GM12878 (cell line): ENCODE data around the gene SPC24. TPM values are rescaled to one million over a fixed set of nuclear protein-coding genes. Genes with fewer than 3 reads are reported as not detected.

Experiments
- CEBPB ChIP-seq, 2 experiments: fragments of 150-350 bp in 1 of 2; IDR thresholded peaks; 2 replicates each; pipeline ENCODE4 v1.6.1; 2012 to 2014; ENCODE audit warnings: low read depth in 2 of 2, low read length in 2 of 2, borderline replicate concordance in 1 of 2, inconsistent platforms in 1 of 2
- CREB1 ChIP-seq: IDR thresholded peaks from 2 replicates; pipeline ENCODE4 v1.6.1; 2012; ENCODE audit warnings: low read depth, mild to moderate bottlenecking, inconsistent platforms
- CREM ChIP-seq: IDR thresholded peaks from 2 replicates; pipeline ENCODE4 v1.6.1; 2014; ENCODE audit warnings: antibody characterized with exemption, low read depth
- JUND ChIP-seq: IDR thresholded peaks from 2 replicates; pipeline ENCODE4 v1.6.1; 2012; ENCODE audit warnings: low read depth, mild to moderate bottlenecking, low read length, improper control_type of control experiment, moderate library complexity
- KLF5 ChIP-seq: fragments of 450-650 bp; IDR thresholded peaks from 2 replicates; pipeline ENCODE4 v1.6.1; 2014; ENCODE audit warnings: mild to moderate bottlenecking; ENCODE audit not compliant: partially characterized antibody
- SMAD5 ChIP-seq: IDR thresholded peaks from 2 replicates; pipeline ENCODE4 v1.6.1; 2016; ENCODE audit warnings: antibody characterized with exemption, low read depth
- polyA plus RNA-seq, 11 experiments: library from polyadenylated mRNA; depleted of rRNA in 4 of 11; unstranded in 6 of 11; stranded (reverse) in 5 of 11; fragments of >200 nt; fragmentation: Nextera tagmentation in 4 of 11; fragmentation: Illumina TruSeq in 1 of 11; extraction: Ambion mirVana in 4 of 11; extraction: Trizol in 1 of 11; gene quantifications; 1 replicate in 1 of 11; 2 replicates in 10 of 11; pipeline versions ENCODE4 v1.2.1 to v1.2.3, GENCODE V29; 2011 to 2016; ENCODE audit warnings: inconsistent platforms in 2 of 11, missing spikeins in 2 of 11, low read depth in 1 of 11
- total RNA-seq, 4 experiments: library from RNA; depleted of rRNA in 3 of 4; stranded (reverse); fragments of >200 nt in 3 of 4; fragmentation: Illumina TruSeq in 1 of 4; extraction: Trizol in 1 of 4; gene quantifications; 2 replicates each; pipeline versions ENCODE4 v1.2.1 to v1.2.3, GENCODE V29; 2013 to 2021
- TF ChIP-seq, protein P1 (sequence below): fragments of 450-650 bp; IDR thresholded peaks from 2 replicates; pipeline ENCODE4 v1.6.1; 2016; ENCODE audit warnings: mild to moderate bottlenecking
- TF ChIP-seq, protein P2 (sequence below): IDR thresholded peaks from 2 replicates; pipeline ENCODE4 v1.6.1; 2012; ENCODE audit warnings: improper control_type of control experiment, low read depth, low read length; ENCODE audit not compliant: insufficient replicate concordance
- TF ChIP-seq, protein P3 (sequence below): fragments of 450-650 bp; IDR thresholded peaks from 2 replicates; pipeline ENCODE4 v1.6.1; 2016; ENCODE audit warnings: mild to moderate bottlenecking

Gene SPC24
- total and polyA plus RNA-seq, 10 of the 15 experiments (the other 5 are each of a cell fraction or from before 2014, with no cell fraction given): 9.4 to 72.6 (median 40.7) TPM

DNA sequence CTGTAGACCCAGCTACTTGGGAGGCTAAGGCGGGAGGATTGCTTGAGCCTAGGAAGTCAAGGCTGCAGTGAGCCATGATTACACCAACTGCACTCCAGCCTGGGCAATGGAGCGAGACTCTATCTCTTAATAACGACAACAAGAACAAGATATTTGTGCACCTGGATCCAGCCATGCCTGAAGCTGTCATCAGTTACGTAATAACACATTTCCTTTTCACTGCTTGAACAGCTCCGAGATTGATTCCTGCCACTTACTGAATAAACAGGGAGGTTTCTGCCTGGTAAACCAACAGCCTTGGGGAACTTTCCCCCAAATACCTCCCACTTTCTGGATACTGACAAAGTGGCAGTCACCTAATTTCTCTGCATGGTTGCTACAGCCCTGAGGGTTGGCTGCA is 36.4 kb upstream of the SPC24 start (continued):
- TF ChIP-seq, protein P1, sequence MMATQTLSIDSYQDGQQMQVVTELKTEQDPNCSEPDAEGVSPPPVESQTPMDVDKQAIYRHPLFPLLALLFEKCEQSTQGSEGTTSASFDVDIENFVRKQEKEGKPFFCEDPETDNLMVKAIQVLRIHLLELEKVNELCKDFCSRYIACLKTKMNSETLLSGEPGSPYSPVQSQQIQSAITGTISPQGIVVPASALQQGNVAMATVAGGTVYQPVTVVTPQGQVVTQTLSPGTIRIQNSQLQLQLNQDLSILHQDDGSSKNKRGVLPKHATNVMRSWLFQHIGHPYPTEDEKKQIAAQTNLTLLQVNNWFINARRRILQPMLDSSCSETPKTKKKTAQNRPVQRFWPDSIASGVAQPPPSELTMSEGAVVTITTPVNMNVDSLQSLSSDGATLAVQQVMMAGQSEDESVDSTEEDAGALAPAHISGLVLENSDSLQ: peak; percentile 50
- TF ChIP-seq, protein P2, sequence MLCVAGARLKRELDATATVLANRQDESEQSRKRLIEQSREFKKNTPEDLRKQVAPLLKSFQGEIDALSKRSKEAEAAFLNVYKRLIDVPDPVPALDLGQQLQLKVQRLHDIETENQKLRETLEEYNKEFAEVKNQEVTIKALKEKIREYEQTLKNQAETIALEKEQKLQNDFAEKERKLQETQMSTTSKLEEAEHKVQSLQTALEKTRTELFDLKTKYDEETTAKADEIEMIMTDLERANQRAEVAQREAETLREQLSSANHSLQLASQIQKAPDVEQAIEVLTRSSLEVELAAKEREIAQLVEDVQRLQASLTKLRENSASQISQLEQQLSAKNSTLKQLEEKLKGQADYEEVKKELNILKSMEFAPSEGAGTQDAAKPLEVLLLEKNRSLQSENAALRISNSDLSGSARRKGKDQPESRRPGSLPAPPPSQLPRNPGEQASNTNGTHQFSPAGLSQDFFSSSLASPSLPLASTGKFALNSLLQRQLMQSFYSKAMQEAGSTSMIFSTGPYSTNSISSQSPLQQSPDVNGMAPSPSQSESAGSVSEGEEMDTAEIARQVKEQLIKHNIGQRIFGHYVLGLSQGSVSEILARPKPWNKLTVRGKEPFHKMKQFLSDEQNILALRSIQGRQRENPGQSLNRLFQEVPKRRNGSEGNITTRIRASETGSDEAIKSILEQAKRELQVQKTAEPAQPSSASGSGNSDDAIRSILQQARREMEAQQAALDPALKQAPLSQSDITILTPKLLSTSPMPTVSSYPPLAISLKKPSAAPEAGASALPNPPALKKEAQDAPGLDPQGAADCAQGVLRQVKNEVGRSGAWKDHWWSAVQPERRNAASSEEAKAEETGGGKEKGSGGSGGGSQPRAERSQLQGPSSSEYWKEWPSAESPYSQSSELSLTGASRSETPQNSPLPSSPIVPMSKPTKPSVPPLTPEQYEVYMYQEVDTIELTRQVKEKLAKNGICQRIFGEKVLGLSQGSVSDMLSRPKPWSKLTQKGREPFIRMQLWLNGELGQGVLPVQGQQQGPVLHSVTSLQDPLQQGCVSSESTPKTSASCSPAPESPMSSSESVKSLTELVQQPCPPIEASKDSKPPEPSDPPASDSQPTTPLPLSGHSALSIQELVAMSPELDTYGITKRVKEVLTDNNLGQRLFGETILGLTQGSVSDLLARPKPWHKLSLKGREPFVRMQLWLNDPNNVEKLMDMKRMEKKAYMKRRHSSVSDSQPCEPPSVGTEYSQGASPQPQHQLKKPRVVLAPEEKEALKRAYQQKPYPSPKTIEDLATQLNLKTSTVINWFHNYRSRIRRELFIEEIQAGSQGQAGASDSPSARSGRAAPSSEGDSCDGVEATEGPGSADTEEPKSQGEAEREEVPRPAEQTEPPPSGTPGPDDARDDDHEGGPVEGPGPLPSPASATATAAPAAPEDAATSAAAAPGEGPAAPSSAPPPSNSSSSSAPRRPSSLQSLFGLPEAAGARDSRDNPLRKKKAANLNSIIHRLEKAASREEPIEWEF: no peak
- TF ChIP-seq, protein P3, sequence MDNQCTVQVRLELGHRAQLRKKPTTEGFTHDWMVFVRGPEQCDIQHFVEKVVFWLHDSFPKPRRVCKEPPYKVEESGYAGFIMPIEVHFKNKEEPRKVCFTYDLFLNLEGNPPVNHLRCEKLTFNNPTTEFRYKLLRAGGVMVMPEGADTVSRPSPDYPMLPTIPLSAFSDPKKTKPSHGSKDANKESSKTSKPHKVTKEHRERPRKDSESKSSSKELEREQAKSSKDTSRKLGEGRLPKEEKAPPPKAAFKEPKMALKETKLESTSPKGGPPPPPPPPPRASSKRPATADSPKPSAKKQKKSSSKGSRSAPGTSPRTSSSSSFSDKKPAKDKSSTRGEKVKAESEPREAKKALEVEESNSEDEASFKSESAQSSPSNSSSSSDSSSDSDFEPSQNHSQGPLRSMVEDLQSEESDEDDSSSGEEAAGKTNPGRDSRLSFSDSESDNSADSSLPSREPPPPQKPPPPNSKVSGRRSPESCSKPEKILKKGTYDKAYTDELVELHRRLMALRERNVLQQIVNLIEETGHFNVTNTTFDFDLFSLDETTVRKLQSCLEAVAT: no peak
- TF ChIP-seq CEBPB (IDR thresholded peaks at IDR 0.05; ENCODE audit: borderline replicate concordance in 1 of 2, low read depth in 2 of 2, low read length in 2 of 2) (no peak), SMAD5 (no peak), JUND (no peak), CREB1 (peak; percentile 65), KLF5 (no peak), CREM (peak; percentile 50; the same call in 1 of the 2 replicates)
